ENCODE measurements around the gene MBP.

Gene MBP

GRCh38 chr18:76977108-76977621 is 155.4 kb downstream of the MBP start:
- ChIA-PET CTCF (interaction anchor here (1.3 kb wide), 1 partner anchor 14 kb away, joined by 3 read pairs; no protein-coding TSS in a partner anchor), POLR2A (interaction anchor here (0.6 kb wide), 1 partner anchor 147 kb away, joined by 3 read pairs; no protein-coding TSS in a partner anchor)
- DNase-seq = no peak
- Histone ChIP-seq H3K4me1 (ENCODE audit: control extremely low read depth in 1 of 4, control insufficient read depth in 4 of 4, insufficient read depth in 4 of 4, low read length in 3 of 4) (no peaks in the 10 kb centered on the region), H3K36me3 (ENCODE audit: control insufficient read depth in 4 of 4, insufficient read depth in 4 of 4, low read length in 3 of 4) (peaks cover 0 to 3% (median 1%) of the 10 kb centered on the region in 4 experiments), H3K27ac (ENCODE audit: insufficient read depth in 1 of 2, low read depth in 1 of 2, low read length in 2 of 2, poor library complexity in 1 of 2, severe bottlenecking in 2 of 2) (no peak overlapping the region), H3K27me3 (replicated peaks in 2 of 5; ENCODE audit: control insufficient read depth in 4 of 5, insufficient read depth in 5 of 5, low read length in 4 of 5) (no peaks in the 10 kb centered on the region), H3K4me3 (ENCODE audit: control insufficient read depth in 1 of 7, extremely low read depth in 1 of 7, insufficient read depth in 4 of 7, low read depth in 2 of 7, low read length in 6 of 7) (no peak overlapping the region), H3K9me3 (ENCODE audit: control extremely low read depth in 1 of 5, control insufficient read depth in 4 of 5, insufficient read depth in 2 of 5, low read depth in 1 of 5, low read length in 4 of 5) (no peaks in the 10 kb centered on the region)
- 96% methylated on average over 13 of the region's 14 CpGs for WGBS (ENCODE audit: insufficient coverage)

GRCh38 chr18:76975577-76976110 is 156.9 kb downstream of the MBP start:
- H3K27me3 ChIP-seq (replicated peaks in 2 of 5; ENCODE audit: control insufficient read depth in 4 of 5, insufficient read depth in 5 of 5, low read length in 4 of 5) = no peaks in the 10 kb centered on the region
- no peaks in the 10 kb centered on the region for H3K9me3 ChIP-seq (ENCODE audit: control extremely low read depth in 1 of 5, control insufficient read depth in 4 of 5, insufficient read depth in 2 of 5, low read depth in 1 of 5, low read length in 4 of 5)
- peaks cover 0 to 3% (median 1%) of the 10 kb centered on the region in 4 experiments for H3K36me3 ChIP-seq (ENCODE audit: control insufficient read depth in 4 of 4, insufficient read depth in 4 of 4, low read length in 3 of 4)
- CTCF ChIA-PET = interaction anchor here (0.6 to 1.1 kb wide), 2 partner anchors 36 to 237 kb away, joined by 3 to 4 read pairs; no protein-coding TSS in a partner anchor
- no peak overlapping the region for H3K4me3 ChIP-seq (ENCODE audit: control insufficient read depth in 1 of 7, extremely low read depth in 1 of 7, insufficient read depth in 4 of 7, low read depth in 2 of 7, low read length in 6 of 7)
- H3K27ac ChIP-seq (ENCODE audit: insufficient read depth in 1 of 2, low read depth in 1 of 2, low read length in 2 of 2, poor library complexity in 1 of 2, severe bottlenecking in 2 of 2) = no peak overlapping the region
- peaks cover 0 to 8% (median 0%) of the 10 kb centered on the region in 4 experiments for H3K4me1 ChIP-seq (ENCODE audit: control extremely low read depth in 1 of 4, control insufficient read depth in 4 of 4, insufficient read depth in 4 of 4, low read length in 3 of 4)
- WGBS (ENCODE audit: insufficient coverage) = 96% methylated on average over 14 of the region's 14 CpGs
- no peak for DNase-seq
- POLR2A ChIA-PET = no interaction called here

- CTCF ChIA-PET = interaction anchor here (1.8 kb wide), 1 partner anchor 8 kb away, joined by 5 read pairs; no protein-coding TSS in a partner anchor
- H3K27me3 ChIP-seq (replicated peaks in 2 of 5; ENCODE audit: control insufficient read depth in 4 of 5, insufficient read depth in 5 of 5, low read length in 4 of 5) = no peaks in the 10 kb centered on the region
- H3K27ac ChIP-seq (ENCODE audit: insufficient read depth in 1 of 2, low read depth in 1 of 2, low read length in 2 of 2, poor library complexity in 1 of 2, severe bottlenecking in 2 of 2) = no peak overlapping the region
- peaks cover 0 to 8% (median 0%) of the 10 kb centered on the region in 4 experiments for H3K4me1 ChIP-seq (ENCODE audit: control extremely low read depth in 1 of 4, control insufficient read depth in 4 of 4, insufficient read depth in 4 of 4, low read length in 3 of 4)
- no peak for DNase-seq
- POLR2A ChIA-PET = no interaction called here
- H3K4me3 ChIP-seq (ENCODE audit: control insufficient read depth in 1 of 7, extremely low read depth in 1 of 7, insufficient read depth in 4 of 7, low read depth in 2 of 7, low read length in 6 of 7) = no peak overlapping the region
- H3K36me3 ChIP-seq (ENCODE audit: control insufficient read depth in 4 of 4, insufficient read depth in 4 of 4, low read length in 3 of 4) = peaks cover 0 to 3% (median 1%) of the 10 kb centered on the region in 4 experiments
- H3K9me3 ChIP-seq (ENCODE audit: control extremely low read depth in 1 of 5, control insufficient read depth in 4 of 5, insufficient read depth in 2 of 5, low read depth in 1 of 5, low read length in 4 of 5) = no peaks in the 10 kb centered on the region
- WGBS (ENCODE audit: insufficient coverage) = 94% methylated on average over 3 of the region's 5 CpGs
Measured at GRCh38 chr18:76974386-76974785, 158.2 kb downstream of the MBP start.

- H3K27me3 ChIP-seq (replicated peaks in 2 of 5; ENCODE audit: control insufficient read depth in 4 of 5, insufficient read depth in 5 of 5, low read length in 4 of 5) = no peaks in the 10 kb centered on the region
- no peaks in the 10 kb centered on the region for H3K9me3 ChIP-seq (ENCODE audit: control extremely low read depth in 1 of 5, control insufficient read depth in 4 of 5, insufficient read depth in 2 of 5, low read depth in 1 of 5, low read length in 4 of 5)
- ChIA-PET POLR2A (no interaction called here), CTCF (interaction anchor here (1.8 kb wide), 1 partner anchor 9 kb away, joined by 5 read pairs; no protein-coding TSS in a partner anchor)
- H3K27ac ChIP-seq (ENCODE audit: insufficient read depth in 1 of 2, low read depth in 1 of 2, low read length in 2 of 2, poor library complexity in 1 of 2, severe bottlenecking in 2 of 2) = no peak overlapping the region
- WGBS (ENCODE audit: insufficient coverage) = 96% methylated on average over 20 of the region's 20 CpGs
- H3K36me3 ChIP-seq (ENCODE audit: control insufficient read depth in 4 of 4, insufficient read depth in 4 of 4, low read length in 3 of 4) = peaks cover 0 to 9% (median 5%) of the 10 kb centered on the region in 4 experiments
- H3K4me1 ChIP-seq (ENCODE audit: control extremely low read depth in 1 of 4, control insufficient read depth in 4 of 4, insufficient read depth in 4 of 4, low read length in 3 of 4) = peaks cover 0 to 8% (median 0%) of the 10 kb centered on the region in 4 experiments
- DNase-seq = no peak
- no peak overlapping the region for H3K4me3 ChIP-seq (ENCODE audit: control insufficient read depth in 1 of 7, extremely low read depth in 1 of 7, insufficient read depth in 4 of 7, low read depth in 2 of 7, low read length in 6 of 7)
Measured at GRCh38 chr18:76973520-76974266, 158.9 kb downstream of the MBP start.

- H3K4me1 ChIP-seq (ENCODE audit: control extremely low read depth in 1 of 4, control insufficient read depth in 4 of 4, insufficient read depth in 4 of 4, low read length in 3 of 4) = peaks cover 0 to 8% (median under 1%) of the 10 kb centered on the region in 4 experiments
- WGBS (ENCODE audit: insufficient coverage) = 97% methylated on average over 5 of the region's 13 CpGs
- no peaks in the 10 kb centered on the region for H3K9me3 ChIP-seq (ENCODE audit: control extremely low read depth in 1 of 5, control insufficient read depth in 4 of 5, insufficient read depth in 2 of 5, low read depth in 1 of 5, low read length in 4 of 5)
- H3K27me3 ChIP-seq (replicated peaks in 2 of 5; ENCODE audit: control insufficient read depth in 4 of 5, insufficient read depth in 5 of 5, low read length in 4 of 5) = no peaks in the 10 kb centered on the region
- H3K36me3 ChIP-seq (ENCODE audit: control insufficient read depth in 4 of 4, insufficient read depth in 4 of 4, low read length in 3 of 4) = peaks cover 0 to 10% (median 7%) of the 10 kb centered on the region in 4 experiments
- H3K27ac ChIP-seq (ENCODE audit: insufficient read depth in 1 of 2, low read depth in 1 of 2, low read length in 2 of 2, poor library complexity in 1 of 2, severe bottlenecking in 2 of 2) = no peak overlapping the region
- CTCF ChIA-PET = interaction anchor here (0.8 kb wide), 1 partner anchor 30 kb away, joined by 4 read pairs; no protein-coding TSS in a partner anchor
- DNase-seq = no peak
- H3K4me3 ChIP-seq (ENCODE audit: control insufficient read depth in 1 of 7, extremely low read depth in 1 of 7, insufficient read depth in 4 of 7, low read depth in 2 of 7, low read length in 6 of 7) = no peak overlapping the region
- POLR2A ChIA-PET = no interaction called here
Measured at GRCh38 chr18:76972846-76973519, 159.6 kb downstream of the MBP start.

- Histone ChIP-seq H3K9me3 (ENCODE audit: control extremely low read depth in 1 of 5, control insufficient read depth in 4 of 5, insufficient read depth in 2 of 5, low read depth in 1 of 5, low read length in 4 of 5) (no peaks in the 10 kb centered on the region), H3K4me3 (ENCODE audit: control insufficient read depth in 1 of 7, extremely low read depth in 1 of 7, insufficient read depth in 4 of 7, low read depth in 2 of 7, low read length in 6 of 7) (no peak overlapping the region), H3K27ac (ENCODE audit: insufficient read depth in 1 of 2, low read depth in 1 of 2, low read length in 2 of 2, poor library complexity in 1 of 2, severe bottlenecking in 2 of 2) (no peak overlapping the region), H3K36me3 (ENCODE audit: control insufficient read depth in 4 of 4, insufficient read depth in 4 of 4, low read length in 3 of 4) (peaks cover 0 to 10% (median 7%) of the 10 kb centered on the region in 4 experiments), H3K4me1 (ENCODE audit: control extremely low read depth in 1 of 4, control insufficient read depth in 4 of 4, insufficient read depth in 4 of 4, low read length in 3 of 4) (peaks cover 0 to 8% (median 4%) of the 10 kb centered on the region in 4 experiments), H3K27me3 (replicated peaks in 2 of 5; ENCODE audit: control insufficient read depth in 4 of 5, insufficient read depth in 5 of 5, low read length in 4 of 5) (no peaks in the 10 kb centered on the region)
- POLR2A ChIA-PET = no interaction called here
- WGBS (ENCODE audit: insufficient coverage) = 100% methylated on average over 3 of the region's 6 CpGs
- DNase-seq = no peak
- CTCF ChIA-PET = interaction anchor here (0.8 to 1.0 kb wide), 2 partner anchors 17 to 31 kb away, joined by 3 to 4 read pairs; no protein-coding TSS in a partner anchor
Measured at GRCh38 chr18:76972241-76972640, 160.3 kb downstream of the MBP start.
